NCI-H446 treated with DMSO at 0.1 percent for 48 hours (cell line): Measurements from ENCODE around the gene ADI1.

Source experiments
- DNase-seq: peaks from one replicate; lab custom pipeline; 2025; lab: John Stamatoyannopoulos, UW

Gene ADI1

DNA sequence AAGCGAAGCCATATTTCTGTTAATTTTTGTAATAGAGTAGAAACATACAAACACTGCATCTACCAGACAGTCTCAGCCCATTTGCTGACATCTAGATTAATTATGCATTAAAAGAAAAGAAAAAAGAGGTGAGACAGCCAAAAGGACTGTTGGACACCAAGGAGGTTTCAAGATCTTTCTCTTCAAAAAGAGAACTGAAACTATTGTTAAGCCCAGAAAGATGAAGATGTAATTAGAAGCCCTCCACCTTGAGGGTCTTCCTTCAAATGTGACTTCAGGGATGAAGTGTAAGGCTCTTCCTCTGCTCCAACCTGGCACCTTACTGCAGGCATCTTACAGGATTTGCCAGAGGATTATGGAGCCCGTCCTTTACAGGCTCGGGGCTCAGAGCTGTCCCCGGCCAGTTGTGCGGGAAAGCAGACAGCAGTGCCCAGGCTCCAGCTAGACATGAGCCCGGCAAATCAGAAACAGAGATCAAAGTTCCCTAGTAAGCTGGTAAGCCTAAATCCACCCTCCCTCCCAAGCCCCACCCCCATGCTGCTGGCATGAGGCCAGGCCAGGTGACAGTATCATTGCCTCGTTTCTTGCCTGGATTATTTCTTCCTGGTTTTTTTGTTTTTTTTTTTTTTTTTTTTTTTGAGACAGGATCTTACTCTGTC lies 38.9 kb downstream of the ADI1 start:
- no peak for DNase-seq

DNA sequence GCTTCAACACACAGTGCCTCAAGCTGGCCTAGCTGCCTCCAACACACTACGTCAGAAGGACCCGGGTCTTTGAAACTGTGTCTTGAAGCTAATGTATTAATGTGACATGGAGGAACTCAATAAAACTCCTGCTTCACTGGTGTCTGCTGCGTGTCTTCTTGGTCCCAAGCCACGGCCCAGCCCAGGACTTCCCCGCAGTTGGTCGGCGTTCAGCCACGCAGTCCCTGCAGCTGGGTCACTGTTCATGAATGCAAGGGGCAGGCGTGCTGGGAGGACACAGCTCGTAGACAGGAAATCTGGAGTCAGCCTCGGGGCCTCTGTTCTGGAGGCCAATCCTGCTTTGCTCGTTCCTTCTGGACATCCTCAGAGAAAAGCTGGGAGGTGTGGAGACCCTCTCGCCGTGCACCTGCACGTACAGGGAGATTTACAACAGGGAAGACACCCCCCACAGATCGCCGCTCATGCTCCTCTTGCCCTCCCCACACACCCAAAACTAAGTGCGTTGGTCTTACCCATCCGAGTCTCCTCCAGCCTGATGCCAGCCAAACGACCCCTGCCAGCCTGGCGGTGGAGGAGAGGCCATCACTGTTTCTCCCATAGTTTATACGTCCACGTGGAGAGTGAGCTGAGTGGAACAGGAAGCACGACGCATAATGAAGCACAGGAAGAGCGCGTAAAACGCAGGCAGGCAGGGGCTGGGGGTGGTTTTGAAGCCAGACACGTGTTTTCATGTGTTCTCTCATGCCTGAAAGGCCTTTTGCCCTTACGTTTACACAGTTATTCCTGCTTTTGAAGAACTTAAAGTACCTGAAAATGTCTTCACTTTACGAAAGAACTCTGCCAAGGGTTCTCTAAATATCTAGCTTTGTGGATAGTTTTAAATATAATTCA lies 39.7 kb downstream of the ADI1 start:
- DNase-seq = no peak

DNA sequence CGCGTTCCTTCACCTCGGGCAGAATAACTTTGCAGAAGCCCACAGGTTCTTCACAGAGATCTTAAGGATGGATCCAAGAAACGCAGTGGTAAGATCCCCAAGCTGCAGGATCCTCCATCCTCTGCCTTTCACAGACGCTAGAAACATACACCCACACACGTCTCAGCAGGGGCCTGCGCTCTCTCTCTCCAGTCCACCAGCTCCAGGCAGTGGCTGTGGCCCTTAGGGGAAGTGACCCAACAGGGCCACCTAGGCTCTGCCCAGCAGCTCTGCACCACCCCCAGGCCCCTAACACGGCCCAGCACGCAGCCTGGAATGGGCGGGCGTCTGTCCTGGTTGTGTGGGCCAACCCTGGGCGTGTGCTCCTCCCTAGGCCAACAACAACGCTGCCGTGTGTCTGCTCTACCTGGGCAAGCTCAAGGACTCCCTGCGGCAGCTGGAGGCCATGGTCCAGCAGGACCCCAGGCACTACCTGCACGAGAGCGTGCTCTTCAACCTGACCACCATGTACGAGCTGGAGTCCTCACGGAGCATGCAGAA lies 40.4 kb downstream of the ADI1 start:
- DNase-seq = no peak

DNA sequence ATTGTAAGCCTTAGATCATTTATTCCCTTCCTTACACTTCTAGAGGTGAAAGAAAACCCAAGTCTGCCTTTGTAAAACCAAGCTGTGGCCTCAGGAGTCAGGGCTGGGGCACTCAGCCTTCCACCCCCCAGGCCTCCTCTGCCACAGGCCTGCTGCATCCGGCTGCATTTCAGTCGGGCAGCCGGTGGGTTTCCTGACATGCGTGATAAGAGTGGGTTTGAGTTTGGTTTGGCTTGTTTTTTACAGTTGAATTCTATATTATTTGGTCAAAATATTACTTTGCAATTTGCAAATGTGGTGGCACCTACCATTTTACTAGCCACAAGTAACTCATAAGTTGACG lies 42.4 kb downstream of the ADI1 start:
- DNase-seq = no peak

DNA sequence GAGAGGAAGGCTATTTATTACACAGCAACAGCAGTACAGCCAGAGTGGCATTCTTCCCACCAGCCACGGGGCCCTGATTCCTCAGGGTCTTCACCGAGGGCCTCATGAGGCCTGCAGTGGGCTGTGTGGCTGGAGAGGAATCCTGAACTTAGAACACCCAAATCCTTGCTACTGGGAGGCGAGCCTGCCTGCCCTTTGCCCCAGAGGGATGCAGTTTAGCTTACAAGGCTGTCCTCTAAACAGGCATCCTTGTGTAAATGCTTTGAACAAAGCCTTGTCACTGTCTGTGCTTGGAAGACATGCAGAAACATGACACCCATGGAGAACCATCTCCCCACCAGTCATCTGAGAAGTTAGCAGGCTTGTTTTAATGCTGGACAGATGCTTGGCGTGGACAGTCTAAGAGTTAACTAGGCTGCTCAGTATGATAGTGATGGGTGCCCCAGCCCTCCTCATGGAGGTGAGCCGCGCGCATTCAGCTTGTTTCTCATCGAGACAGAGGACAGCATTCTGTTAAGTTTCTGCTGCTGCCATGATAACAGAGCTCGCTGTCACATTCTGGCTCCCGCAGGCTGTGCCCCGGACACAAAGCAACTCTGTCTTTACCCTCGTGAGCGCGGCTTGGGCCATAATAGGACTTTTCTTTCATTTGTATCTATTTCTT lies 42.9 kb downstream of the ADI1 start:
- DNase-seq = no peak

DNA sequence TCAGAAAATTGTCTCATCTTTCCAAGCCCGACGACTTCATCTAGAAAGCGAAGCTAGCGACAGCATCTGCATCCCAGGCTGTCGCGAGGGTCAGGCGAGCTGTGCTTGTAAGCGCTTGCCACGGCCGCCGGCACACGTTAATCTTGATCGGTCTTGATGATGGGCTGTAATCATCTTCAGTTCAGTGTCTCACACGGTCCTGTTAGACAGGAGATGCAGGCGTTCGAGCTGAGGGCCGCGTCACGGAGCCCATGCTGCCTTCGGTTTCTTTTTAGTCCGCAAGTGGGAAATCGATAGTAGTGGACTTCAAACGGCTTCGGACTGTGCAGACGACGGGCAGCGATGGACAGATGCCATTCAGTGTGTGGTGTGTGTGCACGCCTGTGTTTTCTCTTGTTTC lies 43.6 kb downstream of the ADI1 start:
- no peak for DNase-seq

DNA sequence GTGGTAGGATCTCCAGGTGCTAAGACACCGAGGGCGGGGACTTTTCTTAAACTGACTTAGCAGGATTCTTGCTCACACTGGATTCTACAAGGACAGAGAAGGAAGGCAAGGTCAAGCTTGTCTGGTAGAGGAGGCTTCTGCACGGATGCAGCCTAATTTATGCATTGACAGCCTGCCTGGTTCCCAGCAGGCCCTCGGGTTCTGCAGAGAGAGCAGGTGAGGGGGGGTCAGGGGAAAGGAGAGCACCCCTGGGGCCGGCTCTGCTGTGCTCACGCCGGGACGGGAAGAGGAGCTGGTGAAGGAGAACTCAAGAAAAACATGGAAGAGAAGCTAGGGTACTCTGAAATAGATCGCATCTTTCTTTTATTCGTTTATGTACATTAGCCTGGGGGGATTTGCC lies 46.4 kb downstream of the ADI1 start:
- no peak for DNase-seq

DNA sequence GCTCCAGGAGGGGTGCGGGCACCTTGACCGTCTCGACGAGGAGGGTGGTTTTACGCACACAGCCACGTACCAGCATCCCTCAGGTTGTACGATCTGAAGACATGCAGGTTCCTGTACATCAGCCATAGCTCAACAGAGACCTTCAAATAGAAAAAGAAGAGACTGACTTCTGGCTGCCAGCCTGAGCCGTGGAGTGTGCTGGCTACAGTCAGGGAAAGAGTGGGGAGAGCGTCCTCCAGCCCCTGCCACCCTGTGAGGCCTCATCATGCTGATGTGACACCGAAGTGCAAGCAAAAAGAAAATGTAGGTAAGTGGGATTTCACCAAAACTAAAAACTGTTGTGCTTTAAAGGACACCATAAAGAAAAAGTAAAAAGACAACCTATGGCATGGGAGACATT lies 47.0 kb downstream of the ADI1 start:
- DNase-seq = no peak

DNA sequence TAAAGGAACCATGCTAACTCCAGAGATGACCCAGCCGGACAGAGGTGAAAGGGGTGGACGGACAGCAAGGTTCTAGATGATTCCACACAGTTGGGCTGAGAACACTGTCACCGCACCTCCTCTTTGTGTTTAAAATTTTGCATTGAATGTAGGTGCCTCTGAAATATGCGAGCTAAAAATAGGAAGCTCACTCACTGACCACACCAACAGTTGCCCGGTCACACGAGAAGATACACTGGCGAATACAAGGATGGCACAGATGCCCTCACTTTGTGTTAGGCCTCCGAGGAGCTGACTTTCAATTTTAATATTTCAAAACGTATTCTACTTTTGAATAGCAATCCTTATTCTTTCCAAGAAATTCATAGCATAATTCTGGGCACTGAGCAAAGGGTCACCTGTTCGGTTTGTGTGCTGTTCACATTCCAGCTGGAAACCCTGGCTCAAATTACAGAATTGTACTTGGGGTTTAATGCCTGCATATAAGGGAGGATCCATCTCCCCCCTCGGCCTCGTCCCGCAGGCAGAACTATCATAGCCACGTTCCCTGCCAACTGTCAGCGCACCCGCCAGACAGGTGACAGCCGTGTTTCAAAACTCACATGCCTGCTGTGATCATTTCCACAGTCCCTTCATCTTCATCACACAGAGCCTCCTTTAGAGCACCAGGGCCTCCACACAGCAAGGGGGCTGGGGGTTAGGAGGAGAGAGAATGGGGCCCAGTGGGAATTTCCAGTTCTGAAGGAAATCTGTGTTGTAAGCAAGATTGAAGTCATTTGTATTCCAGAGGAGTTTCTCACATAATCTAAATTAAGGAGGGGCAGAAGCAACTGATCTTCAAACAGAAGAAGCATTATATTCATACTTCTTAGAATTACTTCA lies 48.2 kb downstream of the ADI1 start:
- DNase-seq = no peak

DNA sequence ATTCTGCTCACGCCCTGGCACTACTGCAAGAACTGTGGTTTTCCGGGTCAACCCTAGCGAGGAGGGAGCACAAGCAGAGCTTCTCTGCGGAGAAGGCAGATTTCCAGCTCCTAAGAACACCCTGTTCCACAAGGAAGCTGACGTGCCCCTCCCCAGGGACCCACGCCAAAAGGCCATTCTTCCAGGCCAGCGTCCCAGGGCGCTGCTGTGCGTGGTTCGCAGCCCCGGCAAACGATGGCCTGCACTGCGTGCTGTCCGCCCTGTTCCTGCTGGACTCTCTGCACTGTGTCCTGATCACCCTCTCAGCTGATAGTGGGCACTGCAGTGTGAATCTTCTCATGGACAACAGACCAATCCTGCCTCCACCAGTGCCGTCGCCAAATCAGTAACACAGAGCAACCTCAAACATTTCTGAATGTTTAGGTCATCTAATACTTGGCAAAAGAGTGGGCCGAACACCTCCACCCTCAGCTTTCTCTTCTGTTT lies 49.1 kb downstream of the ADI1 start:
- DNase-seq = no peak

DNA sequence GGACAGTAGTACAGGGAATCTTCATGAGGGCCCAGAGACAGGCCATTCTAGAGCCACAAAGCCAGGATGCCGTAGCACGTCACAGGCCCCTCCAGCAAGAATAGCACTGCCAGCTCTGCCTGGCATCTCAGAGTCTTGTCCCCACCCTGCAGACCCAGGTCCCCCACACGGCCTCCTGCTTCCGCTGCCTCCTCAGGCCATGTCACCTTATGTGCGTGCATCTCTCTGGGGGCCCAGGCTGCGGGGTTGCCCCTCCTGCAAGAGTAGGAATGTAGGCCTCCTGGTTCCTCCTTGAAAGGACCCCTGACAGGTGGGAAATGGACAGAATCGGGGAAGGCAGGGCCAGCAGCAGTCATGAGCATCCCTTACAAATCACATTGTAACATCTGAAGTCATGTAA lies 49.8 kb downstream of the ADI1 start:
- no peak for DNase-seq

DNA sequence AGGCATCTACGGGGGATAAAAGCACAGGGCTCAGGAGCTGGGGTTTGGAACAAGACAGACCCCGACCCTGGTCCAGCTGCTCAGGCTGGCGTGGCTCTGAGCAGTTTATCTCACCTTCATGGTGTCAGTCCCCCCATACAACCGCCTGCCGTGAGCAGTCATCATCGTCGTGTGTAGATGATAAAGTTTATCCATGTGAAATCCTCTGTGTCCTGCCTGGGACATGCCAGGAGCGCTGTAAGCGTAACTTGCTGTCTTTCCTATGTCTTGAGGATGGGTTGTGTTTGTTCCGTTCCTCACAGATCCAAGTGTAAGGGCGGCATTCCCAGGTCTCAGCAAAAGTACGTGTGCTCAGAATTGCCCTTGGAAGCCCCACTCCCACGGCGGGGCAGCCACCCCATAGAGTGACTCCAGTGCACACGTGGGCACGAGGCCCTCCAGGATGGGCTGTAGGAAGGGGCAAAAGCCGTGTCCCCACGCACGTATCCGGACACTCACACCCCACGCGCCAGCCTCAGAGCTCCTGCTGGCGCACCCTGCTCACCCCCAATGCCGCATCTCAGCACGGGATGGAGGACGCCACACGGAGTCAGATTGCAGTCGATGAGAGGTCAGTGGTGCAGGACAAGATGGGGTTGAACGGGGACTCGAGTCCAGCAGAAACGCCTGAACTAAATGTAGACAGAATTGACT lies 50.9 kb downstream of the ADI1 start:
- no peak for DNase-seq

DNA sequence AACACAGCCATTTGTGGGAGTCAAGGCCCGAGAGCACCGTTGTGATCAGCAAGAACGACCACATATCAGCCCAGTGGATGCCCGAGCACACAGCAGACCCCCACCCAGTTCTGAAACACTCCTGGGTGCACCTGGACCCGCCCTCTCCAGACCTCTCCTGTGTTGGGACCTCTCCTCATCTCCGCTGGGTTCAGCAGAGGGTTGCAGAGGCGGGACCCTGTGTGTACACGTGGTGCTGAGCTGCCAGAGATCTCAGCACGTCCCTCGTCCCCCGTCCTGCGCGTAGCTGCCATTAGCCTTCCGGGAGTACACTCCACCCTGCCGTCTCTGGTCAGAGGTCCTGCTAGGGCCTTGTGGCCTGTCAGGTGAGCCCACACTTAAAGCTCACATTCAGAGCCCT lies 51.7 kb downstream of the ADI1 start:
- no peak for DNase-seq

DNA sequence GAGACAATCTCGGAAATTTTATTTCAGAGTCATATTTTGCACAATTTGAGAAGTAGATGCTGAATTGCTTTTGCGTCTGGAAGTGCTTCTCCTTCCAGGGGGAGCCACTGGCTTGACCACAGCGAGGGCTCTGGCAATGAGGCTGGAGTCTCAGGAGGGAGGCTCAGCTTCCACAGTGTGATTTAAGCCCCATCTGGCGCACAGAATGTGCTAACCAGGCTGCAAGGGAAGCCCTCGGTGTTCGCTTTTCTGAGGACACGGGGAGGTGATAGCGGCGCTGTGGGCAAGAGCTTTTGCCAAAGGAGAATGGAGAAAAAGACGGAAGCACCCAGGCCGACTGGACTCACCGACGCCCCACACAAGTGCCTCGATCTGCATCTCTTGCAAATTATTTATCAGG lies 52.4 kb downstream of the ADI1 start:
- DNase-seq = no peak

DNA sequence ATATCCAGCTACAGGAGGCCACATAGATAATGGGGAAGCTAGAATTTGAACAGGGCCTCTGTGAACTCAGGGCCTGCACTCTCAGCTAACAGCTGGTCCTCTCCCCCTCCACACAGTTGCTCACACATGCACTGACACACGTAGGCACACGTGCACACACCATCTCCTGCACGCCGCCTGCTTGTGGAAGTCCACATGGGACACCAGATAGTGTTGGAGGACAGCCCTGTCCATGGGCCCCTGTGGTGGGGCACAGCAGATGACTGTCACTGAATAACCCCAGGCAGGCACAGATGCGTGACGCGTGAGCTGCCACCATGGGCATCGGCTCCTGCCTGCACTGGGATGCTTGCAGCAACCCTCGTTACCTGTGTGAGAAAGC lies 52.9 kb downstream of the ADI1 start:
- DNase-seq = no peak

DNA sequence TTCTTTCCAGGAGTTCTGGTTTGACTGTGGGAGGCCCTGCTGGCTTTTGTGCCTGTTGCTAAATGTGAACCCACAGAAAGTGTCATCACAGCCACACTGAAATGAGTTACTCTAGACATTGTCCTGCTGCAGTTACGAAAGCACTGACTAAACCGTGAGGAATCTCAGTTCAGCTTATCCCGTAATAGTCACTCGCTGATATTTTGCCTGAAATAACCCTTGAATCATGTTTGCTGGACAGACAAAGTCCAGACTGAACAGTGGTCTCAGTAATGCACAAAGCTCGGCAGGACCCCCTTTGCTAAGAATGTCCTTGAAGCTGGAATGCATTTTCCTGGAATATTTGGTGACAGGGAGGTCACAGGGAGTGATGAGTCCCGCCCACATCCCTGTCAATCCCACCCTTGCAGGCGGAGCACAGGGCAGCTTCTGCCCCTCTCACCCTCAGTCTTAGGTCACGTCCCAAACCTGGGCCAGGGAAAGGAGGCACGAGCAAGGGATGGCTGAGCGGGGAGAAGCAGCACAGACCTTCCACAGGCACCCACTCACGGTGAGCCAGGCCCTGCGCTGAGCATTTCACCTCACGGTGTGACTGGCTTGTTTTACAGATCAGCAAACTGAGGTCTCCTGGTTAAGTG lies 53.4 kb downstream of the ADI1 start:
- DNase-seq = no peak

DNA sequence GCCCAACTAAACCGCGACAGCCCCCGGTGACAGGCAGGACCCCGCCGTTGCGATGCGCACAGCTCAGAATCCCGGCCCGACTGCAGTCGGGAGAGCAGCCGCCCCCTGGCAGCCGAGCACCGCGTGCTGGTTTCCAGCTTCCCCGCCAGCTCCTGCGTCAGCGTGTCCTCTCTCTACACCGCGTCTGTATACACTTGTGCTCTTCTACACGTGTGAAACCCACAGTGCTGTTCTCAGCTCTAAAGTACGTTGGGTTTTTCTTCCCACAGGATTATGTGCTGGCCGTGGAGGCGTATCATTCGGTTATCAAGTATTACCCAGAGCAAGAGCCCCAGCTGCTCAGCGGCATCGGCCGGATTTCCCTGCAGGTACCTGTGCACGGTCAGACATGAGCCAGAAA lies 54.0 kb downstream of the ADI1 start:
- no peak for DNase-seq

DNA sequence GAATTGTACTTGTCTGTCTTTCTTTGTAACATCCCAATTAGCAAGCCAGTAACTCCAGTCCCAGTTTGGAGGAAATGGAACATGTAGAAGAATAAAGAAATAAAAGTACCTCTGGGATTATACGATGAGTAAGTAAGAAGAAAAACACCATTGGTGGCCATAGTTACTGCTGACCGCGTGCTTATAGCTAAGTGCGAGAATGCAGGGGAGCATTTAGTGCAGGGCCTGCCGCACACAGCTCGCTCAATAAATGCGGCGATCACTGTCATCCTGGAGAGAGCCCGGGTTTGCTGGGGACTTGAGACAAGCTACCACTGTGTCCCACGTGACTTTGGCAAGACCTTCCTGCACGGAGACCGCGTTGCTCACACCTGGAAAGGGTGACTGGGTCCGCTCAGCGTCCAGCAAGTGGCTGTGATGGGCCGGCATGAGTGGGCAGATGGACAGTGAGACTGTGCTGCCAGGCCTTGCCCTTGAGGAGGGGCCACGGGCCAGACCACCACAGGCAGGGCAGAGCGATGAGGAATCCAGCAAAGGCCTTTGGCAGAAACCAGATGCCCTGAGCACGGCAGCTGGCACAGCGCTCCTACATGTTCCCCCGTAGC lies 54.8 kb downstream of the ADI1 start:
- no peak for DNase-seq

DNA sequence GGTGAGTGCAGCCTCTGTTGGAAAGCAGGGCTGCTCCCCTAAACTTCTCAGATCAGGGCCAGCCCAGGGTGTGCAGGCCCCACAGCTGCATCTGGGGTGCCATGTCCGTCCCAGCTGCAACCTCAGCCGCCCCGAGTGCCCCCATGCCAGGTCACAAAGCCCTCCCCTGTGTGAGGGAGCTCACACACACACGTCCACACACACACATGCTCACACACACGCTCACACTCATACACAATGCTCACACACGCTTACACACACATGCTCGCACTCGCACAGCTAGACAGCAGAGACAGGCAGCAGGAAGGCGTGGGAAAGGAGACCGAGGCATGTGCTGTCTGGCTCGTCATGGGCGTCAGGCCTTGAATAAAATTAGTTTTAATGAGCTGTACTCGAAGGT lies 55.4 kb downstream of the ADI1 start:
- DNase-seq = no peak

DNA sequence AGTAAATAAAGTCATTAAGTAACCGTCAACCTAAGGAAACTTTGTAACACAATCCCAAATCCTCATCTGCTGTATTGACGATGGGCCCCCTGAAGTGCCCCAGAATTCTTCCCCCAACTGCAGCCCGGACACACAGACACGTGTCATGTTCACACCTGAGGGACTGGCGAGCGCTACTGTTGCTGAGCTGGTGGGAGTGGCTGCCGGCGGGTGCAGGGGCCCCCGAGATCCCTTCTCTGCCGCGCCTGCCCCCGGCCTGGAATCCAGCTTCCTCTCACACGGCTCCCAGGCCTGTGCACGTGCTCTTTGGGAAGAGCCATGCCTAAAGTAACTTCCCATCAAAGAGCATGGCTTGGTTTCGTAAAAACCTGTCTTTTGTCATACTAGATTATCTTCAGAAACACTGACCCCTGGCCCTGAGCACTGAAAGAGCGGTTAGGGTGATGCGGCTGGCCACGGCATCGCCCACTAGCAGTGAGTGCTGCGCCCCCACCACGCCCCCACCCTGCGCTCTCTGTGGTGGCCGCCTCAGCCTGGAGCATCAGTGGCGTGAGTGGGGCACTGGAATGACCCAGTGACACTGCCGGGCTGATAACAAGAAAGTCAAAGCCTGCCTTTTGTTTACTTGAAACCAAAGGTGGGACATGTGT lies 56.0 kb downstream of the ADI1 start:
- DNase-seq = no peak
